ENCODE data around the gene RPS19BP1. TPM values are rescaled to one million over a fixed set of nuclear protein-coding genes. Genes with fewer than 3 reads are reported as not detected.

Gene RPS19BP1
- total and polyA plus RNA-seq, 2 of the 8 experiments (the other 6 are each of a cell fraction or from before 2014, with no cell fraction given) = 77.9 to 97.9 TPM

DNA sequence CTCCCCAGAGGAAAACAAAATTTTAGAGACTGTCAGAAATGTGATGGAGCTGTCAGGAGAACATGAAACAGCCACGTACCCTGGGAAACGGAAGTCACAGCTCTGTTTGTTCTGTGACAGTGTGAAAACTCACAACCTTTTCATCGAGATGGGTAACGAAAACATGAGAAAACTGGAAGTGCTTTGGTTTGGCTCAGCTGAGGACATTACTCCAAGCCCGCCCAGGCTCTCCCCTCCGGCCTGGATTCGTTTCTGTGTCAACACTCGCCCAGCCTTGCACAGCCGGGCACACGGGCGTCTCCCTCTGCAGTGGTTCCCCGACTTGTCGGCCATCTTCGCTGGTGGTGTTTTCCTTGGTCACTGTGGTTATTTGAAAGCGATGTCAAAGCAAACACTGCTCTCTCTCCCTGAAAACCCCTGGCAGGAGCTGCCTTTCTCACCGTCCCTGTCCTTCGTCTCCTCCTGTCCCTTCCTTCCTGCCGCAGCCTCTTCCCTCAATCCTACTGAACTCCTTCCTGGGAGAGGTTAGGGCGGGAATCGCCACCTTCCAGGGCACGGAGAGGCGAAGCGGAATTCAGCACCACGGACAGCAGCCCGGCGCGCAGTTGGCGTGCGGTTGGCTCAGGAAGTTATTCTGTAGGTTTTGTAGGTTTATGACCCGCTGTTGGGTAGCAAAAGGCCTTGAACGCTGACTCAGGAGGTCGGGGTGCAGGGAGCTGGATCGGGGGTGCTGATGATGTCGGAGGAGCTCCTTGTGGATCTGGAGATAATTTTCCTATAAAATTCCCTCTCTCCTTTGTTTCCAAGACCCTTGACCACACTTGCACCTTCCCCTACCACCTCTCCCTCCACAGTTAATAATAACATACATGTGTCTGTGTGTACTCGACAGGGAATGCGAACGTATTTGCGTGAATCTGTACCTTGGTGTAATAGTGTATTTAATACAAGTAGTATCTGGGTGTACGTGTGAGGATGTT lies 13.1 kb upstream of the RPS19BP1 start (continued):
- TF ChIP-seq, protein P1, sequence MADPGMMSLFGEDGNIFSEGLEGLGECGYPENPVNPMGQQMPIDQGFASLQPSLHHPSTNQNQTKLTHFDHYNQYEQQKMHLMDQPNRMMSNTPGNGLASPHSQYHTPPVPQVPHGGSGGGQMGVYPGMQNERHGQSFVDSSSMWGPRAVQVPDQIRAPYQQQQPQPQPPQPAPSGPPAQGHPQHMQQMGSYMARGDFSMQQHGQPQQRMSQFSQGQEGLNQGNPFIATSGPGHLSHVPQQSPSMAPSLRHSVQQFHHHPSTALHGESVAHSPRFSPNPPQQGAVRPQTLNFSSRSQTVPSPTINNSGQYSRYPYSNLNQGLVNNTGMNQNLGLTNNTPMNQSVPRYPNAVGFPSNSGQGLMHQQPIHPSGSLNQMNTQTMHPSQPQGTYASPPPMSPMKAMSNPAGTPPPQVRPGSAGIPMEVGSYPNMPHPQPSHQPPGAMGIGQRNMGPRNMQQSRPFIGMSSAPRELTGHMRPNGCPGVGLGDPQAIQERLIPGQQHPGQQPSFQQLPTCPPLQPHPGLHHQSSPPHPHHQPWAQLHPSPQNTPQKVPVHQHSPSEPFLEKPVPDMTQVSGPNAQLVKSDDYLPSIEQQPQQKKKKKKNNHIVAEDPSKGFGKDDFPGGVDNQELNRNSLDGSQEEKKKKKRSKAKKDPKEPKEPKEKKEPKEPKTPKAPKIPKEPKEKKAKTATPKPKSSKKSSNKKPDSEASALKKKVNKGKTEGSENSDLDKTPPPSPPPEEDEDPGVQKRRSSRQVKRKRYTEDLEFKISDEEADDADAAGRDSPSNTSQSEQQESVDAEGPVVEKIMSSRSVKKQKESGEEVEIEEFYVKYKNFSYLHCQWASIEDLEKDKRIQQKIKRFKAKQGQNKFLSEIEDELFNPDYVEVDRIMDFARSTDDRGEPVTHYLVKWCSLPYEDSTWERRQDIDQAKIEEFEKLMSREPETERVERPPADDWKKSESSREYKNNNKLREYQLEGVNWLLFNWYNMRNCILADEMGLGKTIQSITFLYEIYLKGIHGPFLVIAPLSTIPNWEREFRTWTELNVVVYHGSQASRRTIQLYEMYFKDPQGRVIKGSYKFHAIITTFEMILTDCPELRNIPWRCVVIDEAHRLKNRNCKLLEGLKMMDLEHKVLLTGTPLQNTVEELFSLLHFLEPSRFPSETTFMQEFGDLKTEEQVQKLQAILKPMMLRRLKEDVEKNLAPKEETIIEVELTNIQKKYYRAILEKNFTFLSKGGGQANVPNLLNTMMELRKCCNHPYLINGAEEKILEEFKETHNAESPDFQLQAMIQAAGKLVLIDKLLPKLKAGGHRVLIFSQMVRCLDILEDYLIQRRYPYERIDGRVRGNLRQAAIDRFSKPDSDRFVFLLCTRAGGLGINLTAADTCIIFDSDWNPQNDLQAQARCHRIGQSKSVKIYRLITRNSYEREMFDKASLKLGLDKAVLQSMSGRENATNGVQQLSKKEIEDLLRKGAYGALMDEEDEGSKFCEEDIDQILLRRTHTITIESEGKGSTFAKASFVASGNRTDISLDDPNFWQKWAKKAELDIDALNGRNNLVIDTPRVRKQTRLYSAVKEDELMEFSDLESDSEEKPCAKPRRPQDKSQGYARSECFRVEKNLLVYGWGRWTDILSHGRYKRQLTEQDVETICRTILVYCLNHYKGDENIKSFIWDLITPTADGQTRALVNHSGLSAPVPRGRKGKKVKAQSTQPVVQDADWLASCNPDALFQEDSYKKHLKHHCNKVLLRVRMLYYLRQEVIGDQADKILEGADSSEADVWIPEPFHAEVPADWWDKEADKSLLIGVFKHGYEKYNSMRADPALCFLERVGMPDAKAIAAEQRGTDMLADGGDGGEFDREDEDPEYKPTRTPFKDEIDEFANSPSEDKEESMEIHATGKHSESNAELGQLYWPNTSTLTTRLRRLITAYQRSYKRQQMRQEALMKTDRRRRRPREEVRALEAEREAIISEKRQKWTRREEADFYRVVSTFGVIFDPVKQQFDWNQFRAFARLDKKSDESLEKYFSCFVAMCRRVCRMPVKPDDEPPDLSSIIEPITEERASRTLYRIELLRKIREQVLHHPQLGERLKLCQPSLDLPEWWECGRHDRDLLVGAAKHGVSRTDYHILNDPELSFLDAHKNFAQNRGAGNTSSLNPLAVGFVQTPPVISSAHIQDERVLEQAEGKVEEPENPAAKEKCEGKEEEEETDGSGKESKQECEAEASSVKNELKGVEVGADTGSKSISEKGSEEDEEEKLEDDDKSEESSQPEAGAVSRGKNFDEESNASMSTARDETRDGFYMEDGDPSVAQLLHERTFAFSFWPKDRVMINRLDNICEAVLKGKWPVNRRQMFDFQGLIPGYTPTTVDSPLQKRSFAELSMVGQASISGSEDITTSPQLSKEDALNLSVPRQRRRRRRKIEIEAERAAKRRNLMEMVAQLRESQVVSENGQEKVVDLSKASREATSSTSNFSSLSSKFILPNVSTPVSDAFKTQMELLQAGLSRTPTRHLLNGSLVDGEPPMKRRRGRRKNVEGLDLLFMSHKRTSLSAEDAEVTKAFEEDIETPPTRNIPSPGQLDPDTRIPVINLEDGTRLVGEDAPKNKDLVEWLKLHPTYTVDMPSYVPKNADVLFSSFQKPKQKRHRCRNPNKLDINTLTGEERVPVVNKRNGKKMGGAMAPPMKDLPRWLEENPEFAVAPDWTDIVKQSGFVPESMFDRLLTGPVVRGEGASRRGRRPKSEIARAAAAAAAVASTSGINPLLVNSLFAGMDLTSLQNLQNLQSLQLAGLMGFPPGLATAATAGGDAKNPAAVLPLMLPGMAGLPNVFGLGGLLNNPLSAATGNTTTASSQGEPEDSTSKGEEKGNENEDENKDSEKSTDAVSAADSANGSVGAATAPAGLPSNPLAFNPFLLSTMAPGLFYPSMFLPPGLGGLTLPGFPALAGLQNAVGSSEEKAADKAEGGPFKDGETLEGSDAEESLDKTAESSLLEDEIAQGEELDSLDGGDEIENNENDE (IDR thresholded peaks at IDR 0.05; ENCODE audit: insufficient replicate concordance, low read length) = no peak
- TF ChIP-seq BCL11A (IDR thresholded peaks at IDR 0.05; ENCODE audit: low read depth in 2 of 2, low read length in 2 of 2) = no peak
- no peak for TF ChIP-seq EZH2 (IDR thresholded peaks at IDR 0.05; ENCODE audit: low read depth, low read length, severe bottlenecking)
- TF ChIP-seq, protein P2, sequence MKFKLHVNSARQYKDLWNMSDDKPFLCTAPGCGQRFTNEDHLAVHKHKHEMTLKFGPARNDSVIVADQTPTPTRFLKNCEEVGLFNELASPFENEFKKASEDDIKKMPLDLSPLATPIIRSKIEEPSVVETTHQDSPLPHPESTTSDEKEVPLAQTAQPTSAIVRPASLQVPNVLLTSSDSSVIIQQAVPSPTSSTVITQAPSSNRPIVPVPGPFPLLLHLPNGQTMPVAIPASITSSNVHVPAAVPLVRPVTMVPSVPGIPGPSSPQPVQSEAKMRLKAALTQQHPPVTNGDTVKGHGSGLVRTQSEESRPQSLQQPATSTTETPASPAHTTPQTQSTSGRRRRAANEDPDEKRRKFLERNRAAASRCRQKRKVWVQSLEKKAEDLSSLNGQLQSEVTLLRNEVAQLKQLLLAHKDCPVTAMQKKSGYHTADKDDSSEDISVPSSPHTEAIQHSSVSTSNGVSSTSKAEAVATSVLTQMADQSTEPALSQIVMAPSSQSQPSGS (IDR thresholded peaks at IDR 0.05; ENCODE audit: low read length) = no peak
- TF ChIP-seq YY1 (IDR thresholded peaks at IDR 0.05; ENCODE audit: low read depth, low read length) = no peak; the same call in 1 of the 2 replicates
- TF ChIP-seq KDM4A (IDR thresholded peaks at IDR 0.05; ENCODE audit: low read depth, low read length, severe bottlenecking) = no peak
- TF ChIP-seq NANOG (IDR thresholded peaks at IDR 0.05; ENCODE audit: insufficient read depth, low read depth, low read length, poor library complexity, severe bottlenecking) = no peak
